ENCODE data around the gene NQO2. TPM values are rescaled to one million over a fixed set of nuclear protein-coding genes. Genes with fewer than 3 reads are reported as not detected.

The NQO2 gene
- total RNA-seq, 4 donors from 2014 or later, result 15.8 to 32.8 (median 27.2) TPM

- TF ChIP-seq POLR2AphosphoS5 (IDR thresholded peaks at IDR 0.05), result no peak
- TF ChIP-seq EP300 (IDR thresholded peaks at IDR 0.05), result no peak
- no peak for TF ChIP-seq POLR2A (IDR thresholded peaks at IDR 0.05)
- no peak for TF ChIP-seq CTCF (IDR thresholded peaks at IDR 0.05)
- Histone ChIP-seq H3K36me3 (peaks cover 0 to 10% of the 10 kb centered on the region in 2 donors), H3K27me3 (no peaks in the 10 kb centered on the region), H3K27ac (peak overlapping the region in 3 of 4 donors; percentile 38 to 70 (median 66)), H3K9me3 (no peaks in the 10 kb centered on the region), H3K4me3 (no peak overlapping the region), H3K4me1 (peaks cover 0 to 90% (median 21%) of the 10 kb centered on the region in 3 donors)
- peak; percentile 37 for ATAC-seq
- 93% methylated on average over 3 to 8 of the region's 9 CpGs for WGBS, 2 donors (ENCODE audit: low coverage in 1 of 2)
Measured at GRCh38 chr6:2962004-2962403, 37.7 kb upstream of the NQO2 start.

GRCh38 chr6:2962636-2963035, 37.1 kb upstream of the NQO2 start:
- no peak for TF ChIP-seq CTCF (IDR thresholded peaks at IDR 0.05)
- no peak for TF ChIP-seq EP300 (IDR thresholded peaks at IDR 0.05)
- TF ChIP-seq POLR2AphosphoS5 (IDR thresholded peaks at IDR 0.05), result no peak
- no peak for TF ChIP-seq POLR2A (IDR thresholded peaks at IDR 0.05)
- Histone ChIP-seq H3K9me3 (no peaks in the 10 kb centered on the region), H3K4me1 (peaks cover 0 to 90% (median 17%) of the 10 kb centered on the region in 3 donors), H3K27me3 (no peaks in the 10 kb centered on the region), H3K27ac (peak overlapping the region in 3 of 4 donors; percentile 38 to 70 (median 66)), H3K36me3 (peaks cover 0 to 10% of the 10 kb centered on the region in 2 donors), H3K4me3 (no peak overlapping the region)
- no peak for ATAC-seq
- 48 to 69% methylated on average over 3 of the region's 3 CpGs for WGBS, 2 donors (ENCODE audit: low coverage in 1 of 2)

- 78 to 100% methylated on average over 4 to 6 of the region's 8 CpGs for WGBS, 2 donors (ENCODE audit: low coverage in 1 of 2)
- TF ChIP-seq CTCF (IDR thresholded peaks at IDR 0.05), result no peak
- TF ChIP-seq POLR2A (IDR thresholded peaks at IDR 0.05), result no peak
- TF ChIP-seq POLR2AphosphoS5 (IDR thresholded peaks at IDR 0.05), result no peak
- no peak for TF ChIP-seq EP300 (IDR thresholded peaks at IDR 0.05)
- no peak overlapping the region for H3K4me3 ChIP-seq
- peaks cover 0 to 85% (median 13%) of the 10 kb centered on the region in 3 donors for H3K4me1 ChIP-seq
- H3K27ac ChIP-seq, result no peak overlapping the region
- H3K36me3 ChIP-seq, result peaks cover 0 to 4% of the 10 kb centered on the region in 2 donors
- no peak for ATAC-seq
- H3K9me3 ChIP-seq, result no peaks in the 10 kb centered on the region
- H3K27me3 ChIP-seq, result no peaks in the 10 kb centered on the region
Measured at GRCh38 chr6:2963756-2964155, 35.9 kb upstream of the NQO2 start.

GRCh38 chr6:2964793-2965505, 34.7 kb upstream of the NQO2 start:
- no peak for TF ChIP-seq EP300 (IDR thresholded peaks at IDR 0.05)
- no peak for TF ChIP-seq POLR2A (IDR thresholded peaks at IDR 0.05)
- TF ChIP-seq POLR2AphosphoS5 (IDR thresholded peaks at IDR 0.05), result no peak
- no peak for TF ChIP-seq CTCF (IDR thresholded peaks at IDR 0.05)
- Histone ChIP-seq H3K27ac (no peak overlapping the region), H3K4me3 (no peak overlapping the region), H3K9me3 (no peaks in the 10 kb centered on the region), H3K36me3 (no peaks in the 10 kb centered on the region), H3K27me3 (no peaks in the 10 kb centered on the region), H3K4me1 (peaks cover 0 to 89% (median 12%) of the 10 kb centered on the region in 3 donors)
- 83 to 88% methylated on average over 12 to 17 of the region's 17 CpGs for WGBS, 2 donors (ENCODE audit: low coverage in 1 of 2)
- no peak for ATAC-seq

GRCh38 chr6:2966347-2966746, 33.3 kb upstream of the NQO2 start:
- ATAC-seq, result no peak
- TF ChIP-seq EP300 (IDR thresholded peaks at IDR 0.05) (no peak), POLR2A (IDR thresholded peaks at IDR 0.05) (no peak), CTCF (IDR thresholded peaks at IDR 0.05) (no peak)
- peak overlapping the region in 3 of 4 donors; percentile 39 to 49 (median 40) for H3K27ac ChIP-seq
- H3K27me3 ChIP-seq, result no peaks in the 10 kb centered on the region
- 73% methylated on average over 4 of the region's 9 CpGs; no CpG with 5 or more reads in 1 of the 2 donors for WGBS, 2 donors (ENCODE audit: low coverage in 1 of 2)
- H3K9me3 ChIP-seq, result no peaks in the 10 kb centered on the region
- no peaks in the 10 kb centered on the region for H3K36me3 ChIP-seq
- no peak overlapping the region for H3K4me3 ChIP-seq
- H3K4me1 ChIP-seq, result peaks cover 0 to 82% (median 9%) of the 10 kb centered on the region in 3 donors
